A204.1 (cell line): ENCODE results near the gene GMDS.

ENCODE experiments used
- FAIRE-seq: peaks from 2 replicates; lab custom pipeline; 2012; peaks lifted over from hg19 to GRCh38; lab: Jason Lieb, UNC

GMDS gene

DNA sequence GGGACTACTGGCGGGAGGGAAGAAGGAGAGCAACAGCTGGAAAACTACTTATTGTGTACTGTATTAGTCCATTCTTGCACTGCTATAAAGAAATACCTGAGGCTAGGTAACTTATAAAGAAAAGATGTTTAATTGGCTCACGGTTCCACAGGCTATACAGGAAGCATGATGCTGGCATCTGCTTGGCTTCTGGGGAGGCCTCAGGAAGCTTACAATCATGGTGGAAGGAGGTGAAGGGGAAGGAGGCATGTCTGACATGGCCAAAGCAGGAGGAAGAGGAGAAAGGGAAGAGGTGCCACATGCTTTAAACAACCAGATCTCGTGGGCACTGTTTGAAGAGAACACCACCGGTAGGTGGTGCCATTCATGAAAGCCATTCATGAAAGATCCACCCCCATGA lies 67.3 kb downstream of the GMDS start:
- FAIRE-seq, result no peak

DNA sequence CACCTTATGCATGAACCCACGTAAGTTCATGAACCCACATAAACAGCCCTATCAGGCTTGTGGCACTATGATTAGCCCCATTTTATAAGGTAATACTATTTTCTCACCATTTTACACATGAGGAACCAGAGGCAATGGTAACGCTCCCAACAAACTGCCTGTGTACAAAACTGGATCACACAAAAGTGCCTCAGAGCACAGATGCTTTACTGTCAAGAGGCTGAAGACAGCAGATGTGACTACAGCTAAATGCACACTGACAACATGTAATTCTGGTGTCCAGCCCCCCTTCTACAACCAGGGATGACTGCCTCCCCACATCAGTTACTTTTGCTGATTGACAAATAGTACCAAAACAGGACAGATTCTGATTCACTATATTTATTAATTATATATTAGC lies 69.6 kb downstream of the GMDS start:
- FAIRE-seq, result no peak

DNA sequence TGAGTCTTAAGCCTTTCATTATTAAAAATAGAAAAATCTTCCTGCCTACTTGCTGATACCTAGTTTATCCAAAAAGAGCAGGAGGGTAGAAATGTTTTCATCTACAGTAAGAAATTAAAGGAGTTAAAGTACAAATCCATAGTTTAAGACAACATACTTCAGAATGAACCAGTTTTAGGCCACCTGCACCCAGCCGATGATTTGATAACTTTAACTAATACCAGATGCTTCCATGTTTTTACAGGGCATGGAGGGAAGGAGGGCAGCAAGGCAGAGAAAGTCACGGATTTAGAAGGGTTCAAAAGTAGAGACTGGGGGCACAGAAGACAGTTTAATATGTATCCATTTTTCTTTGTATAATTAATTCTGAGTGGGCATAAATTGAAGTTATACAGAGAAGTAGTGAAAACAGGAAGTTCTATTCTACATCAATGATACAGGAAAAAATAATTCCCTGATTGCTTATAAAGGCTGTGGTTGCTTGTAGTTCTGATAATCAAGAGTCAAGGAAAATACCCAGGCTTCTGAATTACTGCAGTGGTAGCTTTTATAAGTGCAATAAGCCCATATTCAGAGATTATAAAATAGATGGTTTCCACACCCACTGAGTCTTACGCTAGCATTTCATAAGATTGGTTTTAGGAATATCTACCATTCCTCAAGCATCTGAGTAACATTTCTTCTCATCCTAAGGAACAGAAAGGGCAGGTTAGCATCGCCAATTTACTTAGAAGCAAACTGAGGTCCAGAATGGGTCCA lies 72.0 kb downstream of the GMDS start:
- no peak for FAIRE-seq

DNA sequence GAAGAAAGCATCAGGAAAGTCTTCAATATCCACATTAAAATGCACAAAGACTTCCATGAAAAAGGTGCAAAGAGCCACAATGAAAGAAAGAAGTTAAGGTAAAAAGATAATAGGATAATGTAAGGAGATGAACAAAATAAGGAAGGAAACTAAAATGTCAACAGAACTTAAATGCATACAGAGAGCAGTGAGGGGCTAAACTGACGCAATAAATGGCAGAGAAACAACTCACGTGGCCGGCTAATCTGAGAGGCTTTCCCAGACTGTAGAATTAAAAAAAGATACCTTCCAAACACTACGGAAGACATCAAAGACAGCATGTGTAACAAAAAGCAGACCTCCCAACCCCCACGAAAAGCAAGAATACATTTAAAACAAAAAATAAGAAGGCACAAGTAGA lies 73.7 kb downstream of the GMDS start:
- no peak for FAIRE-seq

DNA sequence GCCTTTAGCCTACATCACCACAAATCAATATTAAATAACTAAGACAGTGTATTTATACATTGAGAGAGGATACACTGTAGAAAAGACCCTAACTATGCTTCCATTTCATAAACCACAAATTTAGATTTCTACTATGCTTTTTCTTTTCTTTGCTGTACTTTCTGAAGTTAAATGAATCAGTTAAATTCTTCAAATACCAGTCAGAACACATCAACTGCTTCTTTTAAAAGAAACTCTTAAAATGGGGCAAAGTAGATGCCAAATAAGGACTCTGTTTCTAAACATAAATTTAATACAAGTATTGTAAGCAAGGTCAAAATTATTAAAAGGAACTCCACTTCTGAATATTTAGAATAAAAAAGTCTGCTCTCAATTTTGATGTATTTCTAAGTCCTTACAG lies 76.9 kb downstream of the GMDS start:
- FAIRE-seq, result peak; percentile 52

DNA sequence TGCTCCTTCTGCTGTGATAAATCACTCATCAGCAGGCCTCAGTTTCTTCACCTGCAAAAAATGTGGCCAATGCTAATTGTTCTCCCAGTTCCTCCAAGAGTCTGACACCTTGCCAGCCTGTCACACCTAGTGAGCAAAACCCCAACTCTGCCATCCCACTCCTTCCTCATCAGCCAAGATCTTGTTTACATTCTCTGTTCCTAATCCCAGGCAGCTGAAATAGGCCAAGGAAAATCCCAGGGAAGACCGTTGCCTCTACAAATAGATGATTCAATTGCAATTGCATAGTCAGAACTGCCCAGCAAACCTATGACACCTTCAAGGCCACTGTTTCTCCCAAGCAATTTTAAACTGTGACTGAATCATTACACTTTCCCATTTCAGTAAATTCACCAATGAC lies 78.7 kb downstream of the GMDS start:
- no peak for FAIRE-seq

DNA sequence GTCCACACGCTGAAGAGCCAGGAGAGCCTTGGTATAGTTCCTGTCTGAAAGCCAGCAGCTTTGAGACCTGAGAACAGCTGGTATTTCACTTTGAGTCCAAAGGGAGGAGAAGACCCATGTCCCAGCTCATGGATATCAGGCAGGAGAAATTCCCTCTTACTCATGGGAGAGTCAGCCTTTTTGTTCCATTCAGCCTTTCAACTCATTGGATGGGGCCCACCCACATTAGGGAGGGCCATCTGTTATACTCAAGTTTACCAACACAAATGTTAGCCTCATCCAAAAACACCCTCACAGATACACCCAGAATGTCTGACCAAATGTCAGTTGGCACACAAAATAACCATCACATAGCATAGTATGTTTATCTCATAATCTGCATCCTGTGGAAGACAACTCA lies 80.1 kb downstream of the GMDS start:
- FAIRE-seq, result no peak

DNA sequence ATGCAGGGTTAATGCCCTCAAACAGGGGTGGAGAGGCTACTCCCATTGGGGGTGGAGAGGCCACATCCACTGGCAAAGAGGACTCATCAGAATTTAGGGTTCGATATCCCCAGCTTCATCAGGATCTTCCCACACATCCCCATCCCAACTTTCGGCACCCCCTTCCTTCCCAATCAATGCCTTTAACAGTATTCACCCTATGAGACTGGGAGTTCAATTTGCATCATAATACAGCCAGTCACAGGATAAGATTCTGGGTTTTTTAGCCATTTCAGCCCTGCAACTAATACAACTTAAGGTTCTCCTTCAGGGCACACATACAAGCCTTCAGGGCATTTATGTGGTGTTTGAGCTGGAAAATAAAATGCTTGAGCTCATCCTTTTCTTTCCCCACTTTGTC lies 80.9 kb downstream of the GMDS start:
- FAIRE-seq, result no peak

DNA sequence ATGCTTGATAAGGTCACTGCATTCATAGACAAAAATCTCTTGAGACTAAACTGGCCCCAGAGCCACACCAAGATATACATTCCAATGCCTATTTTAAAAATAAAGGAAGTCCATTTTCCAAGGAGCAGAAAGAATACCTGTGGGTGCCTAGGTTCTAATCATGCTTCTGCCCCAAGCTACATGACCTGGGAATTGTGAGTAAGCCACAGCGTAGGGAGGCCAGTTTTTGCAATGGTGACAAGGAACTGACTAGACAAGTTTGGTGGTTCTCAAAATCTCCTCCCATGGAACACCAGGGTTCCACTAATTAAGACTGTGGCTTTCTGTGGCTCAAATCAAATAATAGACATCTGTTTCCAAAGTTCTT lies 83.3 kb downstream of the GMDS start:
- FAIRE-seq, result no peak

DNA sequence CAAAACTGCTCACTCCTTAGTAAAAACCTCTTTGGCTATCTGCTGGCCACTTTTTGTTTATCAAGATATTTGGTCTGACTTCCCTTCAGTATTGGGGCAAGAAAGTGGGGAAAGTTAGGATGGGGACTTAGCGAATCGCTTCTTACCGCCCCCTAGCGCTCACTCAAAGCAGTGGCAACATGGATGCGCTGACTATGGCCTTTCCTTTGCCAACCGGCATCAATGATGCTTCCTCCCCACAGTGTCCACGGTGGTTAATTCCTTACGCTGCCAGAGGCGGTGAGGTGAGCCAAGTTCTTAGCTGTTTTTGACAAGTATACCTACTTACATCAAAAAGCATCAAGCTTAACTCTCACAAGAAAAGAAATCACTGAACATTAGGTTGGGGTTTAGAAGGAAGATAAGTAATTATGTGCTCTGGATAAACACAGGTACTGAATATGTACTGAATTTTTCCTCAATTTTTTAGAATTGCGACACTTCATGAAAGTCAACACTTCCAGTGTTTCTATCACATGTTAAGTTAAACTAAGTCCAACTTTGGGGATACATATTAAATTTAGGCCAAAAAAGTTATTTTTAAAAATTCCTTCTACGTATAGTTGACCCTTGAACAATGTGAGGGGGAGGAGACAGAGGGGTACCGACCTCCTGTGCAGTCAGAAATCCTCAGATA lies 86.7 kb downstream of the GMDS start:
- FAIRE-seq, result no peak

DNA sequence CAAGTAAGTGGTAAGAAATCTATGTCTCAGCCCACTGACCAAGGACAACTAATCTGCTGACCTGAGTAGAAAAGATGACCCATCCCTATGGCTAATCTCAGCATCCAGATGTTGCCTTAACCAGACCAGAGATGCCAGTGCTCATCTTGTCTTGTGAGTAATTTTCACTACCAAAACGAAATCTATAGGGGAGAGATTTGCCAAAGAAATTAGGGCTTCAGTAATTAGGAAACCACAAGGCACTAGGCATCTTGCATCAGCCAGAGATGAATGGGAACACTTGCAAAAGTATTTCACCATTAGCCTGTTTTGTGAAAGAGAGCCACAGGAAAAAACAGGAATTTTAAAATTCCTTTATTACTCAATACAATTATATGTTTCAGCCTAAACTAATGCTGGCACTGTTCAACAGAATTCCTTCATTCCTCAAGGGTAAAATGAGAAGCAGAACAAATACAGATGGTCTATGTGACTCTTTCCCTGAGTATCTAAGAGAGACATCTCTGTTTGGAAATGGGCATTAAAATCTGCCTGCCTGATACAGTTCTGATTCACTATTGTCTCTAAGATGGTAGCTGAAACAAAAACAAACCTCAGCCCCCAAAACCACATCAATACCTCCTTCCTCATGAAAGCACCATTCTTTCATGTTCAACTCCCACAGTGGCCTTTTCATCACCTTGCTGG lies 87.8 kb downstream of the GMDS start:
- FAIRE-seq, result peak; percentile 93

DNA sequence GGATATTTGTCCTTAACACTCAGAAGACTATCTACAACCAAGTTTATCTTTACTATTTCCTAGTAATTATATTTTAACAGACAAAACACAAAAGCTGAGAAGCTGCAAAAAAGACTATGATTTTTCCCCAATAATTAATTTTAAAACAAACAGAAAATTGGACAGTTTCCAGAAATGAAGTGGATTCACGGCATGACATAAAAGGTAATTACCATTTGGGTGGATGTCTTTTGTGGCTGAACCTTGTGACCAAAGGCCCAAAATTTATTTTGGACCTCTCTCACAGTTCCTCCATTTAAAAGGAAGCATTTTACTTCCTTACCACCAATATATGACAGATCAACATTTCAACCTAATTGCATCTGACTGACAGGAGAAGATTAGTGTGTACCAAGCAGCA lies 90.2 kb downstream of the GMDS start:
- peak; percentile 98 for FAIRE-seq

DNA sequence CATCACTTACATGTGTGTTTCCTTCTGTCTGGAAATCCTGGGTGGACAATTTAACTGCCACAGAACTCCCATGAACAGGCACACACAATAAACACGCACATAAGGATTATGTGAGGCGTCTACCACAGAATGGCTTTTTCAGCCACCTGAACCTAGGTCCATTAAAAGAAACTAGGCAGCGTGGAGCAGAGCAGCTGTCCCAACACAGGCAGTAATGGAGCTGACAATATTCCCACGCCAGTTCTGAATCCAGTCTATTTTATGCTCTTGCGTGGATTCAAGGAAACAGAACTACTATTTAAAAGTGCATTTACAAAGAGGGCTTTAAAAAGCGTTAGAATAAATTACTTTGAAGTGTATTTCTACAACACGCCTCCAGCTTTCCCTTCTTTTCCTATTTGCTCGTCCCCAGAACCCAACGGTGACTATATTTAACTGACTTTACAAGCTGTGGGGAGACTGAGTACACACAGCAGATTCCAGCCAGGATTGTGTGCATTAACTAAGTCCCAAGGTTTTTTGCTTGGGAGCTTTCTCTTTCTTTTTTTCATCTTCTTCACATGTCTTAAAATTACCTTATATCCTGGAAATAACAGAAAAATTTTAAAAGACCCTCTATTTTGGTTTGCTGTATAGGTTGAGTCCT lies 95.9 kb downstream of the GMDS start:
- FAIRE-seq, result peak; percentile 71

DNA sequence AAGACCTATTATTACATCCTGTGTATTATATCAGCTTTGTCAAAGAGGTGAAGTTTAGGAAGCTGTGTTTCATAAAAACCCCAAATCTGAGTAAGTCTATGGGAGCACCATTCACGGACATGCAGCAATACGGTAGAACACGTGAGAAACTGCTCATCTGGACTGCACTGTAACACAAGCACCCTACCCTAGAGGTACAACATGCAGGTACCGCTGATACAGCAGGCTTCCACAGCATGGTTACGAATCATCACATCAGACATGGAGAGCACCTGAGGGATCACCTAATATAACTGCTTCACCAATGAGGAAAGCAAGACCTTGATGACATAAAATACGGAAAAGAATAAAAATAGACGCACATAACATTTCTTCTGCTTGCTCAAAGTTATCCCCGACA lies 96.7 kb downstream of the GMDS start:
- no peak for FAIRE-seq

DNA sequence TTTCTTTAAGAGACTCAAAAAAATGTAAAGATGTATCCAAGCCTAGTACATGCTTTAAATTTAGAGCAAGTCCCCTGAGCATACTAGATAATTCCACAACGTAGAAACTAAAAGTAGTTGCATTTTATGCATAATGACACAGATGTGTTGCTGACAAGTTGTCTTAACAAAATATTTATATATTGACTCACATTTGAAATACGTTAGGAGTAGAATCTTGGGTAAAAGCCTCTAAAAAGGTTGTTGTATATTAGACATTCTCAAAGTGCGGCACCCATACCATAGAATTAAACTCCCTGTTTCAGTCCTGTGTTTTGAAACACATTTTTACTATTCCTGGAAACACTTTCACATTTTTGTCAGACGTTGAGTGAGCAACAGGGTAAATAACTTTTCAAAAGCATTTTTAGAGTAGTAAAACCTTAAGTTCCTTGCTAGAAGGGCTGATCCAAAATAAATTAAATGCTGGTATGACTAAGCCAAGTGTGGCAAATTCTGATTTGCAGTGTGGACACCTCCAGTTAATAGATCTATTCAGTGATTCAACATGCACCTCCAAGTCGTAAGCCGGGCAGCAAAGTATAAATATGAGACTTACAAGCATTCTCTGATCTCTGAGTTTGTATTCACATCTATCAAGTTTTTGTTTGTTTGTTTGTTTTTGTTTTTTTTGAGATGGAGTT lies 97.5 kb downstream of the GMDS start:
- FAIRE-seq, result peak; percentile 78

DNA sequence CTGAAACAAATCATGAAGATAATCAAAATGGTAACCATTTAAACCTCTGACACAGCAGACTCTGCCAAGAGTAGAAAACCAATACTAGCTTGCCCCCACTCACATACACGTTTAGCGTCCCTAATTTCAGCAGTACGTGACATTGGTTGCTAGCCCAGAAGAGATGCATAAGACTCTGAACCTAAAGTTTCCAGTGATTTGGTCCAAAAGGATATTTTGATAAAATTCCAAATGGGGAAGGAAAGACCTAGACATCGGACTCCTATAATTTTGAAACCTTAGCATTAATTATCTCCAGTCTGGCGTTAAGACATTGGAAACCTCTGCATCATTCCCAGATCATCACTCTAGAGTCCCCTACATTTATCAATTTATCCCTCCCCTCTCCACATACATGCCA lies 98.1 kb downstream of the GMDS start:
- peak; percentile 90 for FAIRE-seq

DNA sequence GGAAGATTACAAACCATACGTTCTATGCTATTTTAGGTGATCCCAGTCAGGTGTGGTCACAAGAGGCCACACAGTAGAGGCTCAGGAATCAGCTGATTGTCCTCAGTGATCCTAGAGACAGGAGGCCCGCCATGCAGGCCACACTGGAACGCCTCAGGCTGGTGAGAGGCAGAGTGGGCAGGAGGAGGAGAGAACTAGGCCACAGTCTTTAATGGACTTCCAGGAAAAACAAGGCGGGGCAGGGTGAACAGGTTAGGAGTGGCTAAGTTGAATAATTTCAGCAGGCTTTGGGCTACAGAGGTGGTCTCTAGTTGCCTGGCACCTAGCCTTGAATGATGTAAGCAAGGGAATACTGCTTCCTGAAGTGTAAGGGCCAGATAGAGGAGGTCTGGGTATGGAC lies 101.2 kb downstream of the GMDS start:
- no peak for FAIRE-seq

DNA sequence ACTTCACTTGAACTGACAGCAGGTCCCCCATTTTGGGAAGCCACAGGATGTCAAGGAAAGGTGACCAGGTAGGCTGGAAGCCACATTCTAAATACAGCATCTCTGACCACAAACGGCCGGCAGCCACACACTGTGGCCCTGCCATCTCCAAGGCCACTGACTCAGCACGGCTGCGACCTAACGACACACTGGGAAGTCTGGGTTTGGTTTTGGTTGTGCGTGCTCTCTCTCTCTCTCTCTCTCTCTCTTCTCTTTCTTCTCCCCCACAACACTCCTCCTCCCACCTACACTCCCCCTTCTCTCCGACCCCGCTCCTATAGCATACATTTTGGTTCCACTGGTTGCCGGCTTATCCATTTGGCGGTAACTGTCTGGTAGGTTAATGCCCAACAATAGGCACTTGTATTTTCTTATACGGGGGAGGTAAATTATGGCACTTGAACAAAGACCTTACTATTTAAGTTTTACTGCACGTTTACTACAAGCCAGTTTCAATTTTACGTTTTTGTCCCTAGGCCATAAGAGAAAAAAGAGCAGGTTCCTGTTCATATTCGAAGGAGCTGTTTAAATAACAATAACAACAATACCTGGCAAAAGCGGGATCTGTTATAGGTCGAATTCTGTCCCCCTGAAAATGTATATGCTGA lies 103.6 kb downstream of the GMDS start:
- FAIRE-seq, result no peak

DNA sequence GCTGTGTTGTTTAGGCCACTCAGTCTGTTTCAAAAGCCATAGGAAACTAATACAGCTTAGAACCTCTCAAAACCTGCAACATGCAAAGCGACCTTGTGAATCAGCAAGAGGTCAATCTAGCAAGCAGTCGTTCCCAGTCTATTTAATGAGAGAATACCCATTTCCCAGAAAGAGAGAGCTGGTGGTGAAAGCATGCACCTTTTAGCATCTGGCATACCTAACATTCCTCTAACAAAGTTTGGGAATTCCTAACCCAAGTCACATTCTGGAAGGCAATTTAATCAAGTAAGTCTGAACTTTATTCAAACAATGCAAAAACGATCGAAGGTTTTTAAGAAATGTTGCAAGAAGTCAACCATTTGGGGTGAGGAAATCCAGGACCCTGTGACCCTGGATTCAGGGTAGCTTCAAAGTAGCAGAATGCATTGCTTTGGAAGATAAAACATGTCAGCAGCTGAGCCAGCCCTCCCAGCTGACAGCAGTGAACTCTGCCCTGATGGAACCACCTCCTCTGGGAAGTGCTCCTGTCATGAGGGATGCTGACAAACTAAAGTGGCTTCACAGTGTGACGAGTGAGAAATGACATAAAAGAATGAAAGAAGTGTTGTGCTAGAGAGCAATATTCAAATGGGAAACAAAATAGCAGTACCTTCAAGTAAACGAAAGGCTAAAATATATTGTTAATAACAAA lies 104.8 kb downstream of the GMDS start:
- FAIRE-seq, result no peak

DNA sequence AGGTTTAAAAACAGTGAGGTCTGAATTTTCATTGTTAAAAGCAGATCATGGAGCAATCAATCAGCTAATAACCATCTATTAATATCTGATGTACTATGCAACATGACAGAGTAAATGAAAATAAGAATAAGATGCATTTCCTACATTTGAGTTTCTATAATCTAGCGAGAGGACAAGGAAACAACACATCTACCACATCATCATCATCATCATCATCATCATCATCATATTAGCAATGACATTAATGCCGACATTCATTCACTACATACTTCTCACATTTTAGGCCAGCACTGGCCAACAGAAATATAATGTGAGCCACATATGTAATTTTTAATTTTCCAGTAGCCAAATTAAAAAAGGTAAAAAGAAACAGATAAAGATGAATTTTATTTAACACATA lies 110.0 kb downstream of the GMDS start:
- FAIRE-seq, result no peak

DNA sequence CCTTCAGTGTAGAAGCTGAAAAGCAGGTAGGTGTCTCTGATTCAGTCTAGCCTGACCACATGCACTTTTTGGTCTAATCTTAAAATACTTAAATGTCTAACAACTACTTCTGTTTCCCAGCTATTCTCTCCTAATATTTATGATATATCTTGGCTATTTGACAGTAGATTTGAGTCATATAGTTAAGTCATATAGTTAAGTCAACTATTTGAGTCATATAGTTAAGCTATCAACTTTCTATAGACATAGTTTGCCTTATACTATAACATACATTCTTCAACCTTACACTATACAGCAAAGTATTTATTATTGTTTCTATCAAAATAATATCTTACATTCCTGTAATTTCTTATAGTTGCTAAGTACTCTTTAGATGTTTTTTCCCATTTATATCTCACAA lies 110.9 kb downstream of the GMDS start:
- FAIRE-seq, result peak; percentile 78
